ENCODE data around the gene POU4F1.

The POU4F1 gene

GRCh38 chr13:78607409-78608251 is 4.3 kb upstream of the POU4F1 start:
- DNase-seq (ENCODE audit: low read depth in 2 of 2) = no peak

GRCh38 chr13:78606471-78607408 is 3.4 kb upstream of the POU4F1 start:
- no peak for DNase-seq (ENCODE audit: low read depth in 2 of 2)

GRCh38 chr13:78604782-78605611 is 1.6 kb upstream of the POU4F1 start:
- no peak for DNase-seq (ENCODE audit: low read depth in 2 of 2)

- DNase-seq (ENCODE audit: low read depth in 2 of 2) = no peak
Measured at GRCh38 chr13:78602561-78603239, 652 bp downstream of the POU4F1 start.

GRCh38 chr13:78601874-78602560 is 1.3 kb downstream of the POU4F1 start:
- no peak for DNase-seq (ENCODE audit: low read depth in 2 of 2)

- no peak for DNase-seq (ENCODE audit: low read depth in 2 of 2)
Measured at GRCh38 chr13:78601124-78601873, 2.1 kb downstream of the POU4F1 start.

GRCh38 chr13:78600280-78600883 is 3.0 kb downstream of the POU4F1 start:
- no peak for DNase-seq (ENCODE audit: low read depth in 2 of 2)

GRCh38 chr13:78599645-78600279 is 3.6 kb downstream of the POU4F1 start:
- DNase-seq (ENCODE audit: low read depth in 2 of 2) = no peak

GRCh38 chr13:78598966-78599644 is 4.2 kb downstream of the POU4F1 start:
- DNase-seq (ENCODE audit: low read depth in 2 of 2) = no peak

GRCh38 chr13:78598116-78598781 is 5.1 kb downstream of the POU4F1 start:
- DNase-seq (ENCODE audit: low read depth in 2 of 2) = no peak

GRCh38 chr13:78597602-78597932 is 5.8 kb downstream of the POU4F1 start:
- no peak for DNase-seq (ENCODE audit: low read depth in 2 of 2)

GRCh38 chr13:78596736-78597601 is 6.4 kb downstream of the POU4F1 start:
- DNase-seq (ENCODE audit: low read depth in 2 of 2) = no peak

GRCh38 chr13:78596399-78596735 is 7.0 kb downstream of the POU4F1 start:
- DNase-seq (ENCODE audit: low read depth in 2 of 2) = no peak

- no peak for DNase-seq (ENCODE audit: low read depth in 2 of 2)
Measured at GRCh38 chr13:78595495-78596398, 7.6 kb downstream of the POU4F1 start.

- no peak for DNase-seq (ENCODE audit: low read depth in 2 of 2)
Measured at GRCh38 chr13:78594456-78594975, 8.8 kb downstream of the POU4F1 start.

All from activated CD8-positive, alpha-beta memory T cell treated with anti-CD3 and anti-CD28 coated beads for 4 hours (primary cell).